Measurements from ENCODE around the gene RNF123.
A peak's percentile ranks its signal among the peaks of the same experiment; 100 is the strongest.

RNF123 gene

GRCh38 chr3:49724586-49724985, 35.2 kb downstream of the RNF123 start:
- Histone ChIP-seq H2AFZ (ENCODE audit: low read length) (peak overlapping the region; percentile 95), H3K9me3 (ENCODE audit: insufficient read depth, low read depth, low read length) (no peaks in the 10 kb centered on the region), H3F3A (ENCODE audit: low read depth) (no peaks in the 10 kb centered on the region), H3K4me3 (ENCODE audit: low read length, poor library complexity, severe bottlenecking) (peak overlapping the region; percentile 89), H3K79me2 (ENCODE audit: insufficient read depth, low read length) (peaks cover 19% of the 10 kb centered on the region), H3K4me1 (ENCODE audit: insufficient read depth, low read length, poor library complexity, severe bottlenecking) (peaks cover 17% of the 10 kb centered on the region), H3K27me3 (ENCODE audit: insufficient read depth, low read length, poor library complexity, severe bottlenecking) (no peaks in the 10 kb centered on the region), H4K20me1 (ENCODE audit: insufficient read depth, low read length, poor library complexity, severe bottlenecking) (peaks cover 14% of the 10 kb centered on the region), H3K36me3 (ENCODE audit: insufficient read depth, low read length) (peaks cover 27% of the 10 kb centered on the region; the same call in 1 of the 2 replicates), H3K9ac (ENCODE audit: low read depth, low read length, poor library complexity, severe bottlenecking) (peak overlapping the region; percentile 95), H3K9me2 (replicated peaks; ENCODE audit: low read depth, low read length) (no peaks in the 10 kb centered on the region), H3K4me2 (ENCODE audit: low read depth, low read length, poor library complexity, severe bottlenecking) (peak overlapping the region; percentile 95)
- no peak for TF ChIP-seq CTCF (conservative IDR thresholded peaks at IDR 0.05; ENCODE audit: low read length)

GRCh38 chr3:49725906-49726681, 36.7 kb downstream of the RNF123 start:
- no peak overlapping the region for H3K4me3 ChIP-seq (ENCODE audit: low read length, poor library complexity, severe bottlenecking)
- no peak overlapping the region for H3K9ac ChIP-seq (ENCODE audit: low read depth, low read length, poor library complexity, severe bottlenecking)
- H3K36me3 ChIP-seq (ENCODE audit: insufficient read depth, low read length): peaks cover 31% of the 10 kb centered on the region; the same call in 1 of the 2 replicates
- H2AFZ ChIP-seq (ENCODE audit: low read length): no peak overlapping the region
- H4K20me1 ChIP-seq (ENCODE audit: insufficient read depth, low read length, poor library complexity, severe bottlenecking): peaks cover 14% of the 10 kb centered on the region
- H3K4me2 ChIP-seq (ENCODE audit: low read depth, low read length, poor library complexity, severe bottlenecking): no peak overlapping the region
- TF ChIP-seq CTCF (conservative IDR thresholded peaks at IDR 0.05; ENCODE audit: low read length): no peak
- TF ChIP-seq EZH2phosphoT487 (IDR thresholded peaks at IDR 0.05; ENCODE audit: borderline replicate concordance): no peak
- peaks cover 19% of the 10 kb centered on the region for H3K79me2 ChIP-seq (ENCODE audit: insufficient read depth, low read length)
- peaks cover 17% of the 10 kb centered on the region for H3K4me1 ChIP-seq (ENCODE audit: insufficient read depth, low read length, poor library complexity, severe bottlenecking)
- no peaks in the 10 kb centered on the region for H3K9me2 ChIP-seq (replicated peaks; ENCODE audit: low read depth, low read length)
- no peaks in the 10 kb centered on the region for H3F3A ChIP-seq (ENCODE audit: low read depth)
- H3K27me3 ChIP-seq (ENCODE audit: insufficient read depth, low read length, poor library complexity, severe bottlenecking): no peaks in the 10 kb centered on the region
- H3K9me3 ChIP-seq (ENCODE audit: insufficient read depth, low read depth, low read length): no peaks in the 10 kb centered on the region

GRCh38 chr3:49727154-49727923, 38.0 kb downstream of the RNF123 start:
- Histone ChIP-seq H3K9ac (ENCODE audit: low read depth, low read length, poor library complexity, severe bottlenecking) (no peak overlapping the region), H3K27me3 (ENCODE audit: insufficient read depth, low read length, poor library complexity, severe bottlenecking) (no peaks in the 10 kb centered on the region), H3K4me1 (ENCODE audit: insufficient read depth, low read length, poor library complexity, severe bottlenecking) (peaks cover 17% of the 10 kb centered on the region), H2AFZ (ENCODE audit: low read length) (no peak overlapping the region), H3K9me3 (ENCODE audit: insufficient read depth, low read depth, low read length) (no peaks in the 10 kb centered on the region), H3F3A (ENCODE audit: low read depth) (no peaks in the 10 kb centered on the region), H3K36me3 (ENCODE audit: insufficient read depth, low read length) (peaks cover 35% of the 10 kb centered on the region; the same call in 1 of the 2 replicates), H3K9me2 (replicated peaks; ENCODE audit: low read depth, low read length) (no peaks in the 10 kb centered on the region), H4K20me1 (ENCODE audit: insufficient read depth, low read length, poor library complexity, severe bottlenecking) (peaks cover 12% of the 10 kb centered on the region), H3K4me3 (ENCODE audit: low read length, poor library complexity, severe bottlenecking) (no peak overlapping the region), H3K4me2 (ENCODE audit: low read depth, low read length, poor library complexity, severe bottlenecking) (no peak overlapping the region), H3K79me2 (ENCODE audit: insufficient read depth, low read length) (peaks cover 14% of the 10 kb centered on the region)
- no peak for TF ChIP-seq EZH2phosphoT487 (IDR thresholded peaks at IDR 0.05; ENCODE audit: borderline replicate concordance)
- no peak for TF ChIP-seq CTCF (conservative IDR thresholded peaks at IDR 0.05; ENCODE audit: low read length)
